ENCODE measurements around the gene SLC38A8.

Gene SLC38A8

GRCh38 chr16:84027625-84028024 lies 15.0 kb downstream of the SLC38A8 start:
- DNase-seq: no peak

- no peak for DNase-seq
These were observed 16.0 kb downstream of the SLC38A8 start for GRCh38 chr16:84026606-84027005.

GRCh38 chr16:84024854-84025253 lies 17.7 kb downstream of the SLC38A8 start:
- no peak for DNase-seq

GRCh38 chr16:84022644-84023043 lies 20.0 kb downstream of the SLC38A8 start:
- no peak for DNase-seq

- DNase-seq: no peak
These were observed 21.1 kb downstream of the SLC38A8 start for GRCh38 chr16:84021488-84021887.

- DNase-seq: no peak
These were observed 22.2 kb downstream of the SLC38A8 start for GRCh38 chr16:84020353-84020752.

- no peak for DNase-seq
These were observed 23.9 kb downstream of the SLC38A8 start for GRCh38 chr16:84018710-84019109.

GRCh38 chr16:84016477-84016876 lies 26.1 kb downstream of the SLC38A8 start:
- DNase-seq: no peak

GRCh38 chr16:84015399-84015798 lies 27.2 kb downstream of the SLC38A8 start:
- DNase-seq: no peak

GRCh38 chr16:84014570-84015327 lies 27.8 kb downstream of the SLC38A8 start:
- DNase-seq: no peak

GRCh38 chr16:84013787-84014569 lies 28.6 kb downstream of the SLC38A8 start:
- no peak for DNase-seq

GRCh38 chr16:84009282-84009681 lies 33.3 kb downstream of the SLC38A8 start:
- no peak for DNase-seq

GRCh38 chr16:84007965-84008364 lies 34.6 kb downstream of the SLC38A8 start:
- no peak for DNase-seq

GRCh38 chr16:84007520-84007919 lies 35.1 kb downstream of the SLC38A8 start:
- DNase-seq: no peak

GRCh38 chr16:84005391-84005790 lies 37.2 kb downstream of the SLC38A8 start:
- DNase-seq: no peak

- DNase-seq: no peak
These were observed 38.2 kb downstream of the SLC38A8 start for GRCh38 chr16:84004442-84004841.

- no peak for DNase-seq
These were observed 39.6 kb downstream of the SLC38A8 start for GRCh38 chr16:84003038-84003437.

GRCh38 chr16:84001726-84002125 lies 40.9 kb downstream of the SLC38A8 start:
- DNase-seq: no peak

- DNase-seq: no peak
These were observed 41.5 kb downstream of the SLC38A8 start for GRCh38 chr16:84000989-84001642.

- no peak for DNase-seq
These were observed 44.5 kb downstream of the SLC38A8 start for GRCh38 chr16:83998091-83998490.

- DNase-seq: no peak
These were observed 45.9 kb downstream of the SLC38A8 start for GRCh38 chr16:83996481-83997252.

GRCh38 chr16:83995754-83996153 lies 46.8 kb downstream of the SLC38A8 start:
- DNase-seq: peak; percentile 12

GRCh38 chr16:83994703-83995102 lies 47.9 kb downstream of the SLC38A8 start:
- no peak for DNase-seq
